ENCODE data around the gene NUDT6.

DNA sequence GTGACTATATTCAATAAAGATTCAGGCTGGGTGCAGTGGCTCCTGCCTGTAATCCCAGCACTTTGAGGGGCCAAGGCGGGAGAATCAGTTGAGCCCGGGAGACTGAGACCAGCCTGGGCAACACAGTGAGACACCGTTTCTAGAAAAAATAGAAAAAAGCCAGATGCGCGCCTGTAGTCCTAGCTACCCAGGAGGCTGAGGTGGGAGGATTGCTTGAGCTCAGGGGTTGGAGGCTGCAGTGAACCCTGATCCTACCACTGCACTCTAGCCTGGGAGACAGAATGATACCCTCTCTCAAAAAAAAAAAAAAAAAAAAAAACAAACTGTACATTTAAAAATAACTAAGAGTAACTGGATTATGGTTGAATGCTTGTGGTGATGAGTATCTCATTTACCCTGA lies 1.1 kb downstream of the NUDT6 start:
- TF ChIP-seq CTCF (IDR thresholded peaks at IDR 0.05; ENCODE audit: insufficient read depth, low read depth, low read length) = no peak
- TF ChIP-seq EZH2 (IDR thresholded peaks at IDR 0.05; ENCODE audit: insufficient read depth, low read length) = no peak

Data from astrocyte (in vitro differentiated cells and primary cell).